Measurements from ENCODE around the gene CD6.

Gene CD6

DNA sequence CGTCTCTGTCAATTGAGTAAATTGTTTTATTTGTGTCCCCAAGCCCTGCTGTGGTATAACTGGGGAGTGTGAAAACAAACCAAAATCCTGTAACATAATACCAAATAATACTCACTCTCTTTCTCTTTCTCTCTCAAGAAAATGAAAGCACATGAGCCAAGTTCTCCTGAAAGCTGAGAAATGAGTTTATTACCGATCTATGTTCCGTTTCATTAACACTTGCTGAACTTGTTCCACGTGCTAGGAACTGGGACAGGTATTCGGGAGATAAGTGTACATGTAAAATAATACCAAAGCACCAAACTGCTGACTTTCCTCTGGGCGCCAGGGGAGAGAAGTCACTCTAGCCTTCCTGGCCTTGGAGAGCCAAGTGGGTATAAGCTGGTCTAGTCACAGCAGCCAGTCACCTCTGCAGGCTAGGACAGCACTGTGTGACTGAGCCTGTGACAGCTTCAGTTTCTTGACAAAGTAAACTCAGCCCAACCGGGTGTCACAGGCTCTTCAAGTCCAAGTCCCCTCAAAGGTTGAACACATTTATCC is 23.1 kb downstream of the CD6 start:
- TF ChIP-seq MYC (IDR thresholded peaks at IDR 0.05; ENCODE audit: low read depth, low read length) (no peak), POLR2A (IDR thresholded peaks at IDR 0.05; ENCODE audit: extremely low read depth, insufficient read length) (no peak)
- TF ChIP-seq, protein P1, sequence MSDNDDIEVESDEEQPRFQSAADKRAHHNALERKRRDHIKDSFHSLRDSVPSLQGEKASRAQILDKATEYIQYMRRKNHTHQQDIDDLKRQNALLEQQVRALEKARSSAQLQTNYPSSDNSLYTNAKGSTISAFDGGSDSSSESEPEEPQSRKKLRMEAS (IDR thresholded peaks at IDR 0.05; ENCODE audit: low read depth, low read length): no peak
- TF ChIP-seq, protein P2, sequence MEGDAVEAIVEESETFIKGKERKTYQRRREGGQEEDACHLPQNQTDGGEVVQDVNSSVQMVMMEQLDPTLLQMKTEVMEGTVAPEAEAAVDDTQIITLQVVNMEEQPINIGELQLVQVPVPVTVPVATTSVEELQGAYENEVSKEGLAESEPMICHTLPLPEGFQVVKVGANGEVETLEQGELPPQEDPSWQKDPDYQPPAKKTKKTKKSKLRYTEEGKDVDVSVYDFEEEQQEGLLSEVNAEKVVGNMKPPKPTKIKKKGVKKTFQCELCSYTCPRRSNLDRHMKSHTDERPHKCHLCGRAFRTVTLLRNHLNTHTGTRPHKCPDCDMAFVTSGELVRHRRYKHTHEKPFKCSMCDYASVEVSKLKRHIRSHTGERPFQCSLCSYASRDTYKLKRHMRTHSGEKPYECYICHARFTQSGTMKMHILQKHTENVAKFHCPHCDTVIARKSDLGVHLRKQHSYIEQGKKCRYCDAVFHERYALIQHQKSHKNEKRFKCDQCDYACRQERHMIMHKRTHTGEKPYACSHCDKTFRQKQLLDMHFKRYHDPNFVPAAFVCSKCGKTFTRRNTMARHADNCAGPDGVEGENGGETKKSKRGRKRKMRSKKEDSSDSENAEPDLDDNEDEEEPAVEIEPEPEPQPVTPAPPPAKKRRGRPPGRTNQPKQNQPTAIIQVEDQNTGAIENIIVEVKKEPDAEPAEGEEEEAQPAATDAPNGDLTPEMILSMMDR (IDR thresholded peaks at IDR 0.05; ENCODE audit: low read depth, low read length): no peak
- no peak overlapping the region for H3K4me3 ChIP-seq (ENCODE audit: low read depth, low read length)
- no peak for DNase-seq (ENCODE audit: low read depth)

DNA sequence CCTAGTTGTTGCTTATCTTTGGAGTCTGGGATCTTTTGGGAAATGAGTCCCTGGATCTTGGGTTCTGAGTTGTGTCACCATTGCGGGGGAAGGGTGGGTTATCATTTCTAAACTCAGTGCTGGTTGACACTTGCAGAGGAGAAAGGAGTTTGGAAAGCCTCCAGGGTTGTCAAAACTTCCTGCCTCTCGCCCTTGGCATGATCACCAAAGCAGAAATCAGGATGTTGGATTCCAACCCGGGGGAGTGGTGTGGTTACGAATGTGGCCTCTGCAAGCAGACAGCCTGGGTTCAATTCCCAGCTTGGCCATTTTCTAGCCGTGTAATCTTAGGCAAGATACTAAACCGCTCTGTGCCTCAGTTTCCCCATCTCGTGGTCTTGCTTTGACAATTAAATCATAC is 24.3 kb downstream of the CD6 start:
- no peak for DNase-seq (ENCODE audit: low read depth)
- no peak overlapping the region for H3K4me3 ChIP-seq (ENCODE audit: low read depth, low read length)
- TF ChIP-seq, protein P2 (IDR thresholded peaks at IDR 0.05; ENCODE audit: low read depth, low read length): no peak
- TF ChIP-seq MYC (IDR thresholded peaks at IDR 0.05; ENCODE audit: low read depth, low read length) (no peak), POLR2A (IDR thresholded peaks at IDR 0.05; ENCODE audit: extremely low read depth, insufficient read length) (no peak)
- TF ChIP-seq, protein P1 (IDR thresholded peaks at IDR 0.05; ENCODE audit: low read depth, low read length): no peak

DNA sequence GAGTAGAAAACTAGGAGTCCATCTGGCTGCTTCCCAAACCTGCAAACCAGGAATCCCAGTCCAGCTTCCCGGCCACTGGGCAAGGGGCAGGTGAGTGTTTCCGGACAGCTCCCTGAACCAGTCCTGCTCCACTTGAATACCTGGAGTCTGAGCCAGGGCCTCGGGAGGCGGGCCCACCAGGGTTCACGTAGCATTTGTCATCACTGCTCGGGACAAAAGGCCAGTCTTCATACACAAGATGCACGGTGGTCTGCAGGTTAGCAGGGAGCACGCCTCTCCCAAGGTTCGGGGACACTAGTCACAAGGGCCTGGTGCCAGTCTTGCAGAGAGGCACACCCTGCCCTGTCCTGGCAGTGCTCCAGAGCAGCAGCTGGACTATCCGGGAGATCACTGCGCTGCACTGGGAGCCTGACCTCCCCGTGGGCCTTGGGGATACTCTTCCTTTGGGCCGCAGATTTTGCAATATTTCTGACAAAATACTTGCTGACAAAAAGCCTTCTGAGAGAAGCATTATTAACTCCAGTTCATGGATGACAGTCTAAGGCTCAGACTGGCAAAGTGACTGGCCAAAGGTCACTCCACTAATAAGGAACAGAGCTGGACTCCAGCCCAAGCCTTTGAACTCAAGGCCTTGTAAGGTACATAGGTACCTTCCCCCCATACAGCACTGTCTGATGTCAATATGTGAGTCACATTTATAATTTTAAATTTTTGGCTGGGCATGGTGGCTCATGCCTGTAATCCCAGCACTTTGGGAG is 25.1 kb downstream of the CD6 start:
- no peak for DNase-seq (ENCODE audit: low read depth)

DNA sequence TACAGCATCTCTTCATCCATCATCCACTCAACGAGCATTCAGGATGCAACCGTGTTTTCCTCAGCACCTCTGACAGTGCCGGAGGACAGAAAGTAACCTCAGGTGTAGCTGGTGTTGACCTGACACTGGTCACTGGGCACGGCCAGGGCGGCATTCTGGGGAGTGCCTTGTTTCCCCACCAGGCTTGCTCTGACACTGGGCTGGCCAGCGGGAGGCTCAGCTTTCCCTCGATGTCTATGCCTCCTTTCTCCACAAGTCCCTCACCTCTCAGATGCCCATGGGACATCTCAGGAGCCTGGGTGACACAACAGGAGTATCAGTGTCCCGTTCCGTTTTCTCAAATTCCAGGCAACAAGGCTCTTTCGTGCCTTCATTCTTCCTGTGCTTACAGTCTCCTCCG is 28.9 kb downstream of the CD6 start:
- TF ChIP-seq MYC (IDR thresholded peaks at IDR 0.05; ENCODE audit: low read depth, low read length) (no peak), POLR2A (IDR thresholded peaks at IDR 0.05; ENCODE audit: extremely low read depth, insufficient read length) (no peak)
- TF ChIP-seq, protein P2 (IDR thresholded peaks at IDR 0.05; ENCODE audit: low read depth, low read length): no peak
- TF ChIP-seq, protein P1 (IDR thresholded peaks at IDR 0.05; ENCODE audit: low read depth, low read length): no peak
- no peak for DNase-seq (ENCODE audit: low read depth)
- H3K4me3 ChIP-seq (ENCODE audit: low read depth, low read length): no peak overlapping the region

More for the DNA sequence above, 25.1 kb downstream of the CD6 start:
- TF ChIP-seq, protein P2 (IDR thresholded peaks at IDR 0.05; ENCODE audit: low read depth, low read length): no peak
- TF ChIP-seq MYC (IDR thresholded peaks at IDR 0.05; ENCODE audit: low read depth, low read length): no peak
- no peak overlapping the region for H3K4me3 ChIP-seq (ENCODE audit: low read depth, low read length)

DNA sequence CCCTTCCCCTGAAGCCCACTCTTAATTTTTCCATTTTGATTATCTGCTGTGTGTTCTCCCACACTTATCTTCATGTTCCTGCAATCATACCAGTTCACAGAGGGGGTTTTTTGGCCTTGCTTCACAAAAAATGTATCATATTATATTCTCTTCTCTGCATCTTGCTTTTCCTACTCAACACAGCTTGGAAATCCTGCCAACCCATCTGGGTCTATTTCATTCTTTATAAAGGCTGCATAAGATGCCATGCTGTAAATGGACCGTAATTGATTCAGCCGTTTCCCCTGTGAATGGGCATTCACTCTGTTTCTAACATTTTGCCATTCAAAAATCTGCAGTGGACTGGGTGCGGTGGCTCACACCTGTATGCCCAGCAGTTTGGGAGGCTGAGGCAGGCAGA is 30.5 kb downstream of the CD6 start:
- no peak overlapping the region for H3K4me3 ChIP-seq (ENCODE audit: low read depth, low read length)
- no peak for DNase-seq (ENCODE audit: low read depth)
- TF ChIP-seq POLR2A (IDR thresholded peaks at IDR 0.05; ENCODE audit: extremely low read depth, insufficient read length) (no peak), MYC (IDR thresholded peaks at IDR 0.05; ENCODE audit: low read depth, low read length) (no peak)
- TF ChIP-seq, protein P2 (IDR thresholded peaks at IDR 0.05; ENCODE audit: low read depth, low read length): no peak
- TF ChIP-seq, protein P1 (IDR thresholded peaks at IDR 0.05; ENCODE audit: low read depth, low read length): no peak
